ENCODE measurements around the gene SETDB1.

Gene SETDB1

GRCh38 chr1:150944856-150945255 is 18.7 kb downstream of the SETDB1 start:
- DNase-seq, result no peak

GRCh38 chr1:150954708-150955107 is 28.5 kb downstream of the SETDB1 start:
- no peak for DNase-seq

- DNase-seq, result no peak
These were observed 29.1 kb downstream of the SETDB1 start for GRCh38 chr1:150955280-150955679.

- no peak for DNase-seq
These were observed 31.5 kb downstream of the SETDB1 start for GRCh38 chr1:150957666-150958065.

GRCh38 chr1:150960646-150961045 is 34.5 kb downstream of the SETDB1 start:
- no peak for DNase-seq

- no peak for DNase-seq
These were observed 35.6 kb downstream of the SETDB1 start for GRCh38 chr1:150961756-150962155.

- no peak for DNase-seq
These were observed 37.4 kb downstream of the SETDB1 start for GRCh38 chr1:150963321-150964163.

GRCh38 chr1:150964164-150964489 is 38.0 kb downstream of the SETDB1 start:
- no peak for DNase-seq

- DNase-seq, result no peak
These were observed 39.4 kb downstream of the SETDB1 start for GRCh38 chr1:150965605-150966004.

- DNase-seq, result no peak
These were observed 39.8 kb downstream of the SETDB1 start for GRCh38 chr1:150966011-150966410.

GRCh38 chr1:150967936-150968335 is 41.8 kb downstream of the SETDB1 start:
- DNase-seq, result no peak

GRCh38 chr1:150968491-150968890 is 42.3 kb downstream of the SETDB1 start:
- no peak for DNase-seq

GRCh38 chr1:150969626-150970025 is 43.5 kb downstream of the SETDB1 start:
- no peak for DNase-seq

- no peak for DNase-seq
These were observed 44.8 kb downstream of the SETDB1 start for GRCh38 chr1:150970808-150971582.

- no peak for DNase-seq
These were observed 45.6 kb downstream of the SETDB1 start for GRCh38 chr1:150971583-150972416.

- DNase-seq, result no peak
These were observed 46.3 kb downstream of the SETDB1 start for GRCh38 chr1:150972417-150972940.

GRCh38 chr1:150973258-150973835 is 47.2 kb downstream of the SETDB1 start:
- no peak for DNase-seq

- peak; percentile 67 for DNase-seq
These were observed 47.8 kb downstream of the SETDB1 start for GRCh38 chr1:150973836-150974579.

- peak; percentile 93 for DNase-seq
These were observed 48.7 kb downstream of the SETDB1 start, which contains the start of gene CERS2 for GRCh38 chr1:150974580-150975478. CERS2 (minus strand) TSS chr1:150974835; CDS start chr1:150969090, 5,745 bp downstream.

- peak; percentile 23 for DNase-seq
These were observed 50.2 kb downstream of the SETDB1 start for GRCh38 chr1:150976401-150976821.
